GM23338 (cell line): ENCODE data around the gene MICB. TPM values are rescaled to one million over a fixed set of nuclear protein-coding genes. Genes with fewer than 3 reads are reported as not detected.

ENCODE experiments used
- ATAC-seq: fragments of 200-7000 bp; cut with Tn5 transposase; 3 replicates; pipeline ENCODE4 v1.9.1; 2020
- DNase-seq: peaks from one replicate; pipeline ENCODE4 v3.0.0-alpha.2; 2015; ENCODE audit warnings: low spot score
- H2AFZ ChIP-seq: fragments of 200-600 bp; sonication (generic); 2 replicates; pipeline ENCODE4 v1.8.0; 2016; ENCODE audit warnings: antibody characterized with exemption, mild to moderate bottlenecking, moderate library complexity
- H3F3A ChIP-seq: fragments of 200-600 bp; sonication (generic); replicated peaks from 2 replicates; pipeline ENCODE4 v1.8.0; 2017; ENCODE audit warnings: antibody characterized with exemption, mixed run types, low read depth
- H3K27ac ChIP-seq: fragments of 200-600 bp; sonication (generic); 2 replicates; pipeline ENCODE4 v1.6.1; 2016; ENCODE audit warnings: low read depth
- H3K27me3 ChIP-seq: fragments of 200-600 bp; sonication (generic); 2 replicates; pipeline ENCODE4 v1.8.0; 2016; ENCODE audit warnings: mild to moderate bottlenecking, mixed run types, moderate library complexity; ENCODE audit not compliant: insufficient read depth
- H3K36me3 ChIP-seq: fragments of 200-600 bp; sonication (generic); 2 replicates; pipeline ENCODE4 v1.8.0; 2016; ENCODE audit warnings: mild to moderate bottlenecking; ENCODE audit not compliant: insufficient read depth
- H3K4me1 ChIP-seq: fragments of 200-600 bp; sonication (generic); 2 replicates; pipeline ENCODE4 v1.8.0; 2016; ENCODE audit warnings: mild to moderate bottlenecking, moderate library complexity; ENCODE audit not compliant: insufficient read depth
- H3K4me2 ChIP-seq: fragments of 200-600 bp; sonication (generic); 2 replicates; pipeline ENCODE4 v1.7.1; 2017; ENCODE audit warnings: mixed run types
- H3K4me3 ChIP-seq: fragments of 200-600 bp; sonication (generic); 2 replicates; pipeline ENCODE4 v1.6.1; 2016; ENCODE audit warnings: mixed run types
- H3K79me2 ChIP-seq: fragments of 200-600 bp; sonication (generic); replicated peaks from 2 replicates; pipeline ENCODE4 v1.8.0; 2017; ENCODE audit warnings: mild to moderate bottlenecking; ENCODE audit not compliant: insufficient read depth
- H3K9me2 ChIP-seq: fragments of 200-600 bp; sonication (generic); 2 replicates; pipeline ENCODE4 v1.8.0; 2017; ENCODE audit not compliant: insufficient read depth
- H4K20me1 ChIP-seq: fragments of 200-600 bp; sonication (generic); replicated peaks from 2 replicates; pipeline ENCODE4 v1.8.0; 2017; ENCODE audit warnings: mild to moderate bottlenecking; ENCODE audit not compliant: insufficient read depth
- H3K27ac Mint-ChIP-seq: 2 replicates; pipeline ENCODE4 v1.8.0; 2020; ENCODE audit warnings: inconsistent platforms, mild to moderate bottlenecking, moderate library complexity, mixed read lengths
- H3K27me3 Mint-ChIP-seq: 3 replicates; pipeline ENCODE4 v1.8.0; 2022; ENCODE audit warnings: low read depth, mild to moderate bottlenecking, moderate library complexity, mixed read lengths, inconsistent platforms; ENCODE audit not compliant: insufficient read depth, poor library complexity
- H3K36me3 Mint-ChIP-seq: 3 replicates; pipeline ENCODE4 v1.8.0; 2021; ENCODE audit warnings: low read depth, mild to moderate bottlenecking, inconsistent platforms, moderate library complexity, mixed read lengths
- H3K4me1 Mint-ChIP-seq: 3 replicates; pipeline ENCODE4 v1.8.0; 2020; ENCODE audit warnings: mild to moderate bottlenecking, inconsistent platforms, mixed read lengths
- H3K4me3 Mint-ChIP-seq: 3 replicates; pipeline ENCODE4 v1.8.0; 2021; ENCODE audit warnings: moderate library complexity, mild to moderate bottlenecking, inconsistent platforms, mixed read lengths
- H3K9me3 Mint-ChIP-seq: 3 replicates; pipeline ENCODE4 v1.8.0; 2020; ENCODE audit warnings: moderate library complexity, mild to moderate bottlenecking, inconsistent platforms, mixed read lengths
- CREB1 ChIP-seq: fragments of 250-450 bp; sonication (Bioruptor Pico); IDR thresholded peaks from 2 replicates; pipeline ENCODE4 v1.5.0; 2020; ENCODE audit warnings: low read depth, mild to moderate bottlenecking, moderate library complexity
- EZH2 ChIP-seq: fragments of 200-600 bp; sonication (generic); IDR thresholded peaks from one replicate; pipeline ENCODE4 v1.8.0; 2017; ENCODE audit warnings: antibody characterized with exemption, mild to moderate bottlenecking, low read depth; ENCODE audit not compliant: unreplicated experiment
- EZH2phosphoT487 ChIP-seq: fragments of 200-600 bp; sonication (generic); IDR thresholded peaks from one replicate; pipeline ENCODE4 v1.8.1; 2018; ENCODE audit warnings: antibody characterized with exemption; ENCODE audit not compliant: unreplicated experiment
- STAT1 ChIP-seq: IDR thresholded peaks from one replicate; pipeline ENCODE4 v1.6.1; 2016; ENCODE audit warnings: antibody characterized with exemption; ENCODE audit not compliant: unreplicated experiment
- ZNF114 ChIP-seq: fragments of 250-450 bp; sonication (Bioruptor Pico); IDR thresholded peaks from 2 replicates; pipeline ENCODE4 v1.5.0; 2020; ENCODE audit warnings: mild to moderate bottlenecking, moderate library complexity
- ZNF331 ChIP-seq: fragments of 250-450 bp; sonication (Bioruptor Pico); IDR thresholded peaks from 2 replicates; pipeline ENCODE4 v1.5.0; 2020; ENCODE audit warnings: low read depth, mild to moderate bottlenecking, moderate library complexity
- ZNF462 ChIP-seq: fragments of 250-450 bp; sonication (Bioruptor Pico); IDR thresholded peaks from 2 replicates; pipeline ENCODE4 v1.5.0; 2020; ENCODE audit warnings: mild to moderate bottlenecking, moderate library complexity
- polyA plus RNA-seq: library from polyadenylated mRNA; unstranded; fragments of >200 nt; fragmentation: Nextera tagmentation; extraction: Ambion mirVana; gene quantifications from 2 replicates; pipeline ENCODE4 v1.2.1, GENCODE V29; 2016
- total RNA-seq: library from RNA; depleted of rRNA; stranded (reverse); fragments of >200 nt; shearing (Covaris generic); gene quantifications from 2 replicates; pipeline ENCODE4 v1.2.3, GENCODE V29; 2014
- TF ChIP-seq, protein P1 (sequence below): IDR thresholded peaks from 2 replicates; pipeline ENCODE4 v1.6.1; 2016; ENCODE audit warnings: antibody characterized with exemption
- TF ChIP-seq, protein P2 (sequence below): IDR thresholded peaks from one replicate; pipeline ENCODE4 v1.6.1; 2018; ENCODE audit warnings: antibody characterized with exemption; ENCODE audit not compliant: unreplicated experiment

Gene MICB
- total and polyA plus RNA-seq, 2 experiments from 2014 or later: 9.2 to 23.8 TPM

DNA sequence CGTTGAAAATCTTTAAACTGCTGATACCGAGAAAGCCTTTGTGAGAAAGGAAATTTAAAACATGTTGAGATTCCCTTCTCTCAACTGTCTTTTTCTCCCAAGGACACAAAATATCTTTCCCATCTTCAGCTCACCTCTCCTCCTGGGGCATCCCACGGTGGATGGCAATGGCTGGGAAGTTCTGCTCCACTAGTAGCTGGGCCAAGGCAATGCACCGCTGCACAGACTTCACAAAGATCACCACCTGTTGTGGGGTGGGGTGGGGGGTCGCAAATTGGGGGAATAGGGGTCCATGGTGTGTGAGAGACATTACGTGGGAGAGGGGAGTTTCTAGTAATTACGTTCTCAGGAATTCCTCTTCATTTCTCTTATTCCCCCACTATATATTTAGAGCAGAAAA lies 33.2 kb downstream of the MICB start:
- Histone ChIP-seq H3K79me2 (peaks cover 42% of the 10 kb centered on the region), H3F3A (peaks cover 67% of the 10 kb centered on the region), H3K4me1 (peaks cover 4% of the 10 kb centered on the region), H3K27ac (no peak overlapping the region), H3K9me2 (no peaks in the 10 kb centered on the region), H2AFZ (no peak overlapping the region), H3K4me3 (no peak overlapping the region), H3K4me2 (no peak overlapping the region), H4K20me1 (peaks cover 46% of the 10 kb centered on the region), H3K27me3 (no peaks in the 10 kb centered on the region), H3K36me3 (peaks cover 64% of the 10 kb centered on the region)
- Mint-ChIP-seq H3K36me3 (peaks cover 76% of the 10 kb centered on the region), H3K9me3 (no peaks in the 10 kb centered on the region), H3K4me3 (no peak overlapping the region), H3K27me3 (peaks cover 16% of the 10 kb centered on the region), H3K27ac (no peak overlapping the region; the same call in 1 of the 2 replicates), H3K4me1 (peaks cover 42% of the 10 kb centered on the region)
- no peak for ATAC-seq
- no peak for TF ChIP-seq ZNF331 (CRISPR knock-in tag)
- TF ChIP-seq STAT1: no peak
- no peak for TF ChIP-seq EZH2
- no peak for DNase-seq

- 0 out of 2 replicates have a peak overlapping the region, but pooled peaks have one; percentile 76 for H3K27ac Mint-ChIP-seq
- Histone ChIP-seq H3K27ac (peak overlapping the region; percentile 52; the same call in 1 of the 2 replicates), H3K79me2 (peaks cover 50% of the 10 kb centered on the region)
- TF ChIP-seq CREB1 (CRISPR knock-in tag): no peak
- TF ChIP-seq ZNF331 (CRISPR knock-in tag): no peak
- TF ChIP-seq, protein P1, sequence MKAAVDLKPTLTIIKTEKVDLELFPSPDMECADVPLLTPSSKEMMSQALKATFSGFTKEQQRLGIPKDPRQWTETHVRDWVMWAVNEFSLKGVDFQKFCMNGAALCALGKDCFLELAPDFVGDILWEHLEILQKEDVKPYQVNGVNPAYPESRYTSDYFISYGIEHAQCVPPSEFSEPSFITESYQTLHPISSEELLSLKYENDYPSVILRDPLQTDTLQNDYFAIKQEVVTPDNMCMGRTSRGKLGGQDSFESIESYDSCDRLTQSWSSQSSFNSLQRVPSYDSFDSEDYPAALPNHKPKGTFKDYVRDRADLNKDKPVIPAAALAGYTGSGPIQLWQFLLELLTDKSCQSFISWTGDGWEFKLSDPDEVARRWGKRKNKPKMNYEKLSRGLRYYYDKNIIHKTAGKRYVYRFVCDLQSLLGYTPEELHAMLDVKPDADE: no peak
- TF ChIP-seq ZNF462 (CRISPR knock-in tag): no peak
- no peak for TF ChIP-seq EZH2
- TF ChIP-seq, protein P2, sequence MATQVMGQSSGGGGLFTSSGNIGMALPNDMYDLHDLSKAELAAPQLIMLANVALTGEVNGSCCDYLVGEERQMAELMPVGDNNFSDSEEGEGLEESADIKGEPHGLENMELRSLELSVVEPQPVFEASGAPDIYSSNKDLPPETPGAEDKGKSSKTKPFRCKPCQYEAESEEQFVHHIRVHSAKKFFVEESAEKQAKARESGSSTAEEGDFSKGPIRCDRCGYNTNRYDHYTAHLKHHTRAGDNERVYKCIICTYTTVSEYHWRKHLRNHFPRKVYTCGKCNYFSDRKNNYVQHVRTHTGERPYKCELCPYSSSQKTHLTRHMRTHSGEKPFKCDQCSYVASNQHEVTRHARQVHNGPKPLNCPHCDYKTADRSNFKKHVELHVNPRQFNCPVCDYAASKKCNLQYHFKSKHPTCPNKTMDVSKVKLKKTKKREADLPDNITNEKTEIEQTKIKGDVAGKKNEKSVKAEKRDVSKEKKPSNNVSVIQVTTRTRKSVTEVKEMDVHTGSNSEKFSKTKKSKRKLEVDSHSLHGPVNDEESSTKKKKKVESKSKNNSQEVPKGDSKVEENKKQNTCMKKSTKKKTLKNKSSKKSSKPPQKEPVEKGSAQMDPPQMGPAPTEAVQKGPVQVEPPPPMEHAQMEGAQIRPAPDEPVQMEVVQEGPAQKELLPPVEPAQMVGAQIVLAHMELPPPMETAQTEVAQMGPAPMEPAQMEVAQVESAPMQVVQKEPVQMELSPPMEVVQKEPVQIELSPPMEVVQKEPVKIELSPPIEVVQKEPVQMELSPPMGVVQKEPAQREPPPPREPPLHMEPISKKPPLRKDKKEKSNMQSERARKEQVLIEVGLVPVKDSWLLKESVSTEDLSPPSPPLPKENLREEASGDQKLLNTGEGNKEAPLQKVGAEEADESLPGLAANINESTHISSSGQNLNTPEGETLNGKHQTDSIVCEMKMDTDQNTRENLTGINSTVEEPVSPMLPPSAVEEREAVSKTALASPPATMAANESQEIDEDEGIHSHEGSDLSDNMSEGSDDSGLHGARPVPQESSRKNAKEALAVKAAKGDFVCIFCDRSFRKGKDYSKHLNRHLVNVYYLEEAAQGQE: no peak
- no peak for TF ChIP-seq EZH2phosphoT487
- no peak for TF ChIP-seq ZNF114 (CRISPR knock-in tag)
Measured at GRCh38 chr6:31531771-31532643, 34.1 kb downstream of the MICB start.

More at GRCh38 chr6:31531771-31532643, 34.1 kb downstream of the MICB start:
- no peaks in the 10 kb centered on the region for H3K9me3 Mint-ChIP-seq
- Histone ChIP-seq H3F3A (peaks cover 72% of the 10 kb centered on the region), H3K9me2 (no peaks in the 10 kb centered on the region), H3K4me1 (peaks cover 4% of the 10 kb centered on the region), H2AFZ (no peak overlapping the region), H4K20me1 (peaks cover 55% of the 10 kb centered on the region), H3K4me2 (no peak overlapping the region), H3K36me3 (peaks cover 73% of the 10 kb centered on the region), H3K27me3 (no peaks in the 10 kb centered on the region), H3K4me3 (no peak overlapping the region)
- DNase-seq: no peak
- H3K4me1 Mint-ChIP-seq: peaks cover 48% of the 10 kb centered on the region
- ATAC-seq: no peak
- peaks cover 84% of the 10 kb centered on the region for H3K36me3 Mint-ChIP-seq
- peaks cover 19% of the 10 kb centered on the region for H3K27me3 Mint-ChIP-seq
- no peak overlapping the region for H3K4me3 Mint-ChIP-seq
